Ovary (tissue), 9 donors: Measurements from ENCODE around the gene TMEM258. TPM values are rescaled to one million over a fixed set of nuclear protein-coding genes. Genes with fewer than 3 reads are reported as not detected.

Experiments
- DNase-seq, 5 donors: peaks; one replicate each; pipeline ENCODE4 v3.0.0-alpha.2; 2019 to 2020
- H3K27ac ChIP-seq, 2 donors: fragments of 200-600 bp; one replicate each; pipeline versions ENCODE4 v1.5.1 to v1.8.0; 2019 to 2022
- H3K27me3 ChIP-seq: fragments of 200-600 bp; one replicate; pipeline ENCODE4 v1.8.0; 2022
- H3K36me3 ChIP-seq: fragments of 200-600 bp; sonication (generic); one replicate; pipeline ENCODE4 v1.5.1; 2019
- H3K4me1 ChIP-seq: one replicate; pipeline ENCODE4 v1.8.1; 2013; ENCODE audit warnings: mild to moderate bottlenecking, moderate library complexity; ENCODE audit not compliant: insufficient read depth
- H3K4me3 ChIP-seq: fragments of 200-600 bp; sonication (generic); one replicate; pipeline ENCODE4 v1.5.1; 2017
- H3K9me3 ChIP-seq, 2 donors: fragments of 200-600 bp in 1 of 2; sonication (generic) in 1 of 2; one replicate each; pipeline versions ENCODE4 v1.5.1 to v1.8.1; 2013 to 2019; ENCODE audit warnings: mild to moderate bottlenecking in 1 of 2, moderate library complexity in 1 of 2
- CTCF ChIP-seq, 3 donors: fragments of 450-650 bp in 2 of 3; fragments of 200-600 bp in 1 of 3; IDR thresholded peaks; one replicate each; pipeline versions ENCODE4 v1.5.1 to v1.8.0; 2016 to 2022; ENCODE audit warnings: antibody characterized with exemption in 3 of 3, mild to moderate bottlenecking in 1 of 3
- EP300 ChIP-seq: sonication (generic); formaldehyde crosslinking; IDR thresholded peaks from one replicate; pipeline ENCODE4 v1.6.1; 2017; ENCODE audit warnings: antibody characterized with exemption
- POLR2A ChIP-seq: fragments of 450-650 bp; IDR thresholded peaks from one replicate; pipeline ENCODE4 v1.6.1; 2017; ENCODE audit warnings: antibody characterized with exemption, mild to moderate bottlenecking, moderate library complexity
- WGBS, 3 donors: extraction: QIAGEN DNeasy Blood & Tissue Kit in 1 of 3; methylation state at CpG; one replicate each; pipeline versions ENCODE4 v1.1.5 to v1.1.7; 2013 to 2017; 5-methylcytosine and 5-hydroxymethylcytosine counted together
- intact Hi-C, 4 donors: fragments of 100-400 bp; cut with DNase I; formaldehyde crosslinking; loops; one replicate each; pipeline versions ENCODE4 v1.11.0 to v1.15.1; 2022 to 2023
- polyA plus RNA-seq, 2 donors: library from polyadenylated mRNA; stranded (reverse); fragments of 200-250 nt in 1 of 2; fragments of 350-450 nt in 1 of 2; fragmentation: Illumina TruSeq in 1 of 2; extraction: RNeasy Lipid Tissue Mini Kit (QIAGEN cat#74804) in 1 of 2; gene quantifications; one replicate each; pipeline ENCODE4 v1.2.3, GENCODE V29; 2013 to 2014
- total RNA-seq, 7 donors: library from RNA; depleted of rRNA in 2 of 7; stranded (reverse); fragments of >200 nt in 2 of 7; fragmentation: NEBNext Ultra II Directional in 3 of 7; extraction: Animal tissue kit (Norgen Biotek cat#: 25700) in 3 of 7; gene quantifications; one replicate each; pipeline versions ENCODE4 v1.1.0 to v1.2.4, GENCODE V29; 2016 to 2023
- donor health status: DM: no; HTN: no; CAD: no; lungs with moderate emphysema.
- donor health status: DM: no; HTN: no; CAD: no.
- donor health status: Bipolar disorder and iron deficiency.
- donor health status: DM: yes; HTN: yes; CAD: no.
- donor health status: DM: no; HTN: no; CAD: no.
- donor health status: DM: yes; HTN: yes; CAD: no.

The TMEM258 gene
- total and polyA plus RNA-seq, 9 donors = 32.2 to 192 (median 119) TPM

GRCh38 chr11:61771195-61771894 lies 21.1 kb downstream of the TMEM258 start:
- TF ChIP-seq CTCF (IDR thresholded peaks at IDR 0.05) (no peak), EP300 (no peak), POLR2A (no peak)
- H3K36me3 ChIP-seq = no peaks in the 10 kb centered on the region
- peak overlapping the region in 1 of 2 donors; percentile 54 for H3K27ac ChIP-seq
- H3K4me3 ChIP-seq = no peak overlapping the region
- H3K9me3 ChIP-seq = no peaks in the 10 kb centered on the region
- DNase-seq = no peak
- no peaks in the 10 kb centered on the region for H3K27me3 ChIP-seq
- peaks cover 3% of the 10 kb centered on the region for H3K4me1 ChIP-seq
- WGBS, 3 donors = 88 to 90% (median 89%) methylated on average over 15 of the region's 15 CpGs
- intact Hi-C loops = no loop called here

GRCh38 chr11:61769946-61770683 lies 22.3 kb downstream of the TMEM258 start:
- H3K9me3 ChIP-seq = no peaks in the 10 kb centered on the region
- no peak for TF ChIP-seq EP300
- TF ChIP-seq CTCF (IDR thresholded peaks at IDR 0.05) = no peak
- TF ChIP-seq POLR2A = no peak
- no peaks in the 10 kb centered on the region for H3K27me3 ChIP-seq
- intact Hi-C loops = no loop called here
- H3K27ac ChIP-seq = peak overlapping the region; percentile 52 to 64
- no peak overlapping the region for H3K4me3 ChIP-seq
- DNase-seq = no peak
- H3K4me1 ChIP-seq = peaks cover 3% of the 10 kb centered on the region
- 84 to 88% (median 85%) methylated on average over 18 to 20 of the region's 20 CpGs for WGBS, 3 donors
- no peaks in the 10 kb centered on the region for H3K36me3 ChIP-seq

- H3K9me3 ChIP-seq = no peaks in the 10 kb centered on the region
- DNase-seq = peak in 3 of 5 donors; percentile 35 to 76 (median 50)
- intact Hi-C loops = no loop called here
- H3K27me3 ChIP-seq = no peaks in the 10 kb centered on the region
- 42 to 48% (median 45%) methylated on average over 23 to 33 of the region's 33 CpGs for WGBS, 3 donors
- no peaks in the 10 kb centered on the region for H3K36me3 ChIP-seq
- H3K27ac ChIP-seq = peak overlapping the region; percentile 52 to 64
- peaks cover 3% of the 10 kb centered on the region for H3K4me1 ChIP-seq
- TF ChIP-seq POLR2A = no peak
- TF ChIP-seq EP300 = no peak
- TF ChIP-seq CTCF (IDR thresholded peaks at IDR 0.05) = peak in 1 of 3 donors; percentile 30
- H3K4me3 ChIP-seq = no peak overlapping the region
These were observed 23.1 kb downstream of the TMEM258 start for GRCh38 chr11:61769169-61769920.

- H3K4me1 ChIP-seq = peaks cover 3% of the 10 kb centered on the region
- H3K27ac ChIP-seq = peak overlapping the region in 1 of 2 donors; percentile 52
- 76 to 80% (median 78%) methylated on average over 11 of the region's 11 CpGs for WGBS, 3 donors
- H3K4me3 ChIP-seq = no peak overlapping the region
- H3K27me3 ChIP-seq = no peaks in the 10 kb centered on the region
- no peaks in the 10 kb centered on the region for H3K9me3 ChIP-seq
- no peaks in the 10 kb centered on the region for H3K36me3 ChIP-seq
- DNase-seq = no peak
- intact Hi-C loops = no loop called here
- no peak for TF ChIP-seq CTCF (IDR thresholded peaks at IDR 0.05)
These were observed 23.9 kb downstream of the TMEM258 start for GRCh38 chr11:61768376-61769076.
